SU-DHL-6 (cell line): Measurements from ENCODE around the gene RNASE13.

Source experiments
- H2AFZ ChIP-seq: fragments of 200-600 bp; sonication (generic); 2 replicates; pipeline ENCODE4 v1.6.1; 2014; ENCODE audit warnings: low read depth, mild to moderate bottlenecking, moderate library complexity, mixed read lengths, antibody characterized with exemption, low read length; ENCODE audit not compliant: severe bottlenecking
- H3F3A ChIP-seq: fragments of 200-600 bp; shearing (Covaris generic); 2 replicates; pipeline ENCODE4 v1.6.0; 2016; ENCODE audit warnings: antibody characterized with exemption, mild to moderate bottlenecking; ENCODE audit not compliant: insufficient read depth
- H3K27ac ChIP-seq: fragments of 200-600 bp; sonication (generic); 2 replicates; pipeline ENCODE4 v1.5.1; 2016; ENCODE audit warnings: low read depth, mild to moderate bottlenecking, low read length, moderate library complexity, mixed read lengths
- H3K27me3 ChIP-seq: fragments of 200-600 bp; sonication (generic), shearing (Covaris generic); 2 replicates; pipeline ENCODE4 v1.6.0; 2014; ENCODE audit warnings: mild to moderate bottlenecking, low read length
- H3K36me3 ChIP-seq: fragments of 200-600 bp; sonication (generic); 2 replicates; pipeline ENCODE4 v1.6.1; 2014; ENCODE audit warnings: mild to moderate bottlenecking, low read length, mixed read lengths
- H3K4me2 ChIP-seq: fragments of 300-600, 200-600 bp; shearing (Covaris generic), sonication (generic); 2 replicates; pipeline ENCODE4 v1.6.0; 2014; ENCODE audit warnings: low read length, low read depth, mild to moderate bottlenecking; ENCODE audit not compliant: poor library complexity, severe bottlenecking
- H3K4me3 ChIP-seq: fragments of 200-600 bp; sonication (generic); 2 replicates; pipeline ENCODE4 v1.5.1; 2014; ENCODE audit warnings: antibody characterized with exemption, low read length, mild to moderate bottlenecking, mixed read lengths; ENCODE audit not compliant: insufficient read depth, poor library complexity, severe bottlenecking
- H3K79me2 ChIP-seq: fragments of 200-600 bp; sonication (generic); 2 replicates; pipeline ENCODE4 v1.6.1; 2014; ENCODE audit warnings: mild to moderate bottlenecking, low read length, moderate library complexity; ENCODE audit not compliant: insufficient read depth
- H3K9ac ChIP-seq: fragments of 200-600 bp; sonication (generic); 2 replicates; pipeline ENCODE4 v1.7.0; 2014; ENCODE audit warnings: mild to moderate bottlenecking, low read length
- H3K9me2 ChIP-seq: fragments of 200-600 bp; sonication (generic); replicated peaks from 2 replicates; pipeline ENCODE4 v1.6.1; 2014; ENCODE audit warnings: low read length; ENCODE audit not compliant: insufficient read depth
- H3K9me3 ChIP-seq: fragments of 200-600 bp; sonication (generic); 2 replicates; pipeline ENCODE4 v1.6.1; 2014; ENCODE audit warnings: low read length, mixed read lengths; ENCODE audit not compliant: insufficient read depth
- H4K20me1 ChIP-seq: fragments of 200-600 bp; sonication (generic); 2 replicates; pipeline ENCODE4 v1.6.1; 2014; ENCODE audit warnings: low read depth, mild to moderate bottlenecking, antibody characterized with exemption, low read length, moderate library complexity, mixed read lengths
- CTCF ChIP-seq: fragments of 200-600 bp; sonication (generic); IDR thresholded peaks from one replicate; pipeline ENCODE4 v1.5.1; 2017; ENCODE audit warnings: antibody characterized with exemption, mild to moderate bottlenecking, low read length, moderate library complexity; ENCODE audit not compliant: insufficient read depth, poor library complexity, severe bottlenecking
- EZH2phosphoT487 ChIP-seq: fragments of 200-600 bp; sonication (generic), shearing (Covaris generic); conservative IDR thresholded peaks from 2 replicates; pipeline ENCODE4 v1.6.1; 2018; ENCODE audit warnings: mild to moderate bottlenecking, antibody characterized with exemption, low read length, moderate library complexity, mixed read lengths

The RNASE13 gene

GRCh38 chr14:20998674-20999366 is 35.8 kb downstream of the RNASE13 start, which contains the start of gene SLC39A2:
TSS of gene SLC39A2 (plus strand) at chr14:20999293. CDS start at chr14:20999447, 154 bp downstream.
- no peak within 1 kb of the TSS for H2AFZ ChIP-seq

GRCh38 chr14:20998139-20998538 is 36.5 kb downstream of the RNASE13 start:
- H3K79me2 ChIP-seq: no peaks in the 10 kb centered on the region
- no peak overlapping the region for H3K4me2 ChIP-seq
- no peak overlapping the region for H3K27ac ChIP-seq
- no peak overlapping the region for H3K4me3 ChIP-seq
- H3F3A ChIP-seq: no peaks in the 10 kb centered on the region
- no peaks in the 10 kb centered on the region for H3K9me2 ChIP-seq
- no peaks in the 10 kb centered on the region for H4K20me1 ChIP-seq
- no peak overlapping the region for H2AFZ ChIP-seq
- peaks cover 10% of the 10 kb centered on the region for H3K36me3 ChIP-seq
- no peaks in the 10 kb centered on the region for H3K9me3 ChIP-seq
- no peak overlapping the region for H3K9ac ChIP-seq
- no peaks in the 10 kb centered on the region for H3K27me3 ChIP-seq
- TF ChIP-seq CTCF: no peak
- no peak for TF ChIP-seq EZH2phosphoT487

More at GRCh38 chr14:20998674-20999366, 35.8 kb downstream of the RNASE13 start, which contains the start of gene SLC39A2:
- Histone ChIP-seq H3K36me3 (peaks cover 7% of the 10 kb centered on the region; the same call in 1 of the 2 replicates), H3K27me3 (no peaks in the 10 kb centered on the region), H3F3A (no peaks in the 10 kb centered on the region), H3K27ac (no peak within 1 kb of the TSS), H3K9ac (no peak within 1 kb of the TSS), H3K9me2 (no peaks in the 10 kb centered on the region), H3K4me2 (no peak within 1 kb of the TSS), H3K9me3 (no peaks in the 10 kb centered on the region), H4K20me1 (no peaks in the 10 kb centered on the region), H3K79me2 (no peaks in the 10 kb centered on the region), H3K4me3 (no peak within 1 kb of the TSS)
- TF ChIP-seq CTCF (no peak), EZH2phosphoT487 (no peak)

- H3K27ac ChIP-seq: no peak overlapping the region
- no peaks in the 10 kb centered on the region for H3F3A ChIP-seq
- H4K20me1 ChIP-seq: no peaks in the 10 kb centered on the region
- H3K4me3 ChIP-seq: no peak overlapping the region
- H3K4me2 ChIP-seq: no peak overlapping the region
- no peaks in the 10 kb centered on the region for H3K9me2 ChIP-seq
- no peaks in the 10 kb centered on the region for H3K79me2 ChIP-seq
- H3K27me3 ChIP-seq: no peaks in the 10 kb centered on the region
- no peaks in the 10 kb centered on the region for H3K9me3 ChIP-seq
- no peak for TF ChIP-seq EZH2phosphoT487
- TF ChIP-seq CTCF: no peak
- H3K9ac ChIP-seq: no peak overlapping the region
- H3K36me3 ChIP-seq: peaks cover 15% of the 10 kb centered on the region
- H2AFZ ChIP-seq: no peak overlapping the region
Observed at GRCh38 chr14:20997564-20997963, 37.0 kb downstream of the RNASE13 start.
